Measurements from ENCODE around the gene ZNF681. TPM values are rescaled to one million over a fixed set of nuclear protein-coding genes. Genes with fewer than 3 reads are reported as not detected.

ZNF681 gene
- polyA plus RNA-seq, 1 of the 3 experiments (the other 2 are of a cell fraction): 0.38 TPM

GRCh38 chr19:23762884-23763711, 4.4 kb upstream of the ZNF681 start (continued):
- TF ChIP-seq IRF3 (IDR thresholded peaks at IDR 0.05; ENCODE audit: low read depth, low read length) (peak; percentile 45; the same call in 1 of the 2 replicates), JUND (IDR thresholded peaks at IDR 0.05) (no peak), EP300 (IDR thresholded peaks at IDR 0.05; ENCODE audit: borderline replicate concordance in 1 of 2, low read depth in 1 of 2, low read length in 1 of 2) (no peak), ZBTB33 (IDR thresholded peaks at IDR 0.05; ENCODE audit: borderline replicate concordance, low read depth) (no peak), REST (IDR thresholded peaks at IDR 0.05; ENCODE audit: low read depth, low read length) (no peak)

GRCh38 chr19:23762548-23762883, 3.8 kb upstream of the ZNF681 start:
- Histone ChIP-seq H3K9me2 (no peaks in the 10 kb centered on the region), H3K4me2 (peak overlapping the region; percentile 92), H3K4me1 (ENCODE audit: control insufficient read depth in 1 of 2, insufficient read depth in 2 of 2, low read depth in 1 of 2, low read length in 1 of 2) (peaks cover 0 to 2% of the 10 kb centered on the region in 2 experiments; a peak in 2 of 4 replicates), H3K9ac (no peak overlapping the region), H3K36me3 (replicated peaks in 1 of 2; ENCODE audit: control insufficient read depth in 1 of 2, insufficient read depth in 2 of 2, low read length in 1 of 2) (no peaks in the 10 kb centered on the region), H3K27me3 (ENCODE audit: insufficient read depth) (no peaks in the 10 kb centered on the region), H3F3A (replicated peaks; ENCODE audit: insufficient read depth) (peaks cover 10% of the 10 kb centered on the region), H3K9me3 (no peaks in the 10 kb centered on the region), H3K27ac (ENCODE audit: low read depth in 2 of 2, low read length in 1 of 2) (no peak overlapping the region), H2AFZ (ENCODE audit: low read depth) (no peak overlapping the region), H4K20me1 (ENCODE audit: insufficient read depth) (no peaks in the 10 kb centered on the region), H3K4me3 (ENCODE audit: low read depth in 2 of 2, low read length in 1 of 2) (peak overlapping the region; percentile 77 to 81), H3K79me2 (ENCODE audit: insufficient read depth) (peaks cover 30% of the 10 kb centered on the region)
- no peak for DNase-seq
- WGBS (ENCODE audit: low lambda C conversion rate): 21% methylated on average over 9 of the region's 9 CpGs
- POLR2A ChIA-PET: interaction anchor here (1.0 to 1.8 kb wide), 3 partner anchors 152 to 347 kb away, joined by 3 to 4 read pairs (median 4); partner anchors contain the start of gene ZNF726
- CTCF ChIA-PET: interaction anchor here (1.4 kb wide), 1 partner anchor 55 kb away, joined by 4 read pairs; no protein-coding TSS in a partner anchor
- no peak for TF ChIP-seq FOXM1 (IDR thresholded peaks at IDR 0.05; ENCODE audit: low read depth)
- TF ChIP-seq MEF2A (IDR thresholded peaks at IDR 0.05; ENCODE audit: borderline replicate concordance, low read depth): no peak
- no peak for TF ChIP-seq TCF12 (IDR thresholded peaks at IDR 0.05)
- TF ChIP-seq TAF1 (IDR thresholded peaks at IDR 0.05; ENCODE audit: borderline replicate concordance, low read depth, low read length): no peak
- TF ChIP-seq RAD21 (IDR thresholded peaks at IDR 0.05; ENCODE audit: low read length): no peak
- no peak for TF ChIP-seq TEAD4 (IDR thresholded peaks at IDR 0.05; ENCODE audit: borderline replicate concordance, insufficient read depth)
- TF ChIP-seq PBX3 (IDR thresholded peaks at IDR 0.05): no peak
- TF ChIP-seq SIN3A (IDR thresholded peaks at IDR 0.05; ENCODE audit: borderline replicate concordance, low read depth, low read length): no peak
- TF ChIP-seq SMC3 (IDR thresholded peaks at IDR 0.05; ENCODE audit: low read depth, low read length): no peak
- no peak for TF ChIP-seq IRF3 (IDR thresholded peaks at IDR 0.05; ENCODE audit: low read depth, low read length)
- no peak for TF ChIP-seq MAX (IDR thresholded peaks at IDR 0.05; ENCODE audit: low read depth)
- no peak for TF ChIP-seq JUND (IDR thresholded peaks at IDR 0.05)
- TF ChIP-seq MXI1 (IDR thresholded peaks at IDR 0.05; ENCODE audit: low read depth, low read length): no peak
- no peak for TF ChIP-seq FOSL2 (IDR thresholded peaks at IDR 0.05; ENCODE audit: borderline replicate concordance, low read depth)

Measured in SK-N-SH (cell line).